ENCODE results near the gene CELF1. TPM values are rescaled to one million over a fixed set of nuclear protein-coding genes. Genes with fewer than 3 reads are reported as not detected.

Gene CELF1
- total RNA-seq, 1 experiment from 2014 or later: 157 TPM

DNA sequence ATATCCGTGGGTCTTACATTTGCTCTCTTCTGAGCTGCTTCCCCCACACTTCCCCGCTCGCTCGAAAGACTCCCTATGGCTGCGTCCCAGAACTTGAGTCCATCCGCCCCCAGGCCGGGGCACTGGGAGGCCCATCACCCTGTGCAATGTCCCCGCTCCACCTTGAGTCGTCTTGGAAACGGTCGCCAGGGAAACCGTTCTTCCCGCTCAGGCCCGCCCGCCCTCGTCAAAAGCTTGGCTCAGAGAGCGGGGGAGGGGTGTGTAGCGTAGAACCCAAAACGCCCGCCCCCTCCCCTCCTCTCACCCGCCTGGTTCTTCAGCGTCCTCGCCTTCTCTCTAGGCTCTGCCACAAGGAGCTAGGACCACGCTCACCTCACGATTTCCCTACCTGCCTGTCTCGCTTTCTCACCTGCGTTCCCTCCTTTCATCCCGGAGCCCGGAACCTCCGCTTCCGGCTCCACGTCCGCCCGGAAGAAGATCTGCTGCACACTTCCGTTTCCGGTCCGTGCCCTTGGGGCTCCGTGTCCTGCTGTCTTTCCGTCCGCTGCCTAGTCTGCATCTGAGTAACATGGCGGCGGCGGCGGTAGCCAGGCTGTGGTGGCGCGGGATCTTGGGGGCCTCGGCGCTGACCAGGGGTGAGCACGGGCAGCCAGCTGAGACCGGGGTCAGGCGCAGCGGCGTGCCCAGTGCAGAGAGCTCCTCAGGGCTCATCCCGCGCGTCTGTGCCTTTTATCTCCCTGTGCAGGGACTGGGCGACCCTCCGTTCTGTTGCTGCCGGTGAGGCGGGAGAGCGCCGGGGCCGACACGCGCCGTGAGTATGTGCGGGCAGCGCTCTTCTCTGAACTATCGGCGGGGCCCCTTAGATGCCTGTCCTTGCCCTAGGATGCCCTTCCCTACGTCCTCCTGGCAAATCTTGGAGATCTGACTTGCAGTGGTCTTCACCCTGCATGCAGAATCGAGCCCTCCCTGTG, 25.9 kb upstream of the CELF1 start, which contains the start of the genes KBTBD4 and NDUFS3:
Gene KBTBD4, minus strand, starts transcription at position 447 of the 971 bp plus-strand sequence. Its CDS starts 19 bp downstream, at position 428.
Gene NDUFS3, plus strand, starts transcription at position 551 of the 971 bp plus-strand sequence. Its CDS starts 18 bp downstream, at position 569.
- H3K27ac Mint-ChIP-seq (ENCODE audit: unreplicated experiment): peak within 1 kb of the TSS; percentile 98
- H3K4me1 Mint-ChIP-seq (ENCODE audit: low read depth, unreplicated experiment): peaks cover 10% of the 10 kb centered on the region
- no peaks in the 10 kb centered on the region for H3K27me3 Mint-ChIP-seq (ENCODE audit: unreplicated experiment)
- no peaks in the 10 kb centered on the region for H3K9me3 Mint-ChIP-seq (ENCODE audit: low read depth, unreplicated experiment)
- intact Hi-C loops (cut with micrococcal nuclease; ENCODE audit: unreplicated experiment): no loop called here
- DNase-seq: peak; percentile 88
- TSS peak; percentile 60 for BruUV-seq (replicated peaks)
- peaks cover 57% of the 10 kb centered on the region for H3K36me3 Mint-ChIP-seq (ENCODE audit: insufficient read depth, unreplicated experiment)
- CTCF ChIA-PET: no interaction called here
- peak within 1 kb of the TSS; percentile 95 for H3K4me3 Mint-ChIP-seq (ENCODE audit: low read depth, unreplicated experiment)
- TF ChIP-seq, protein P1, sequence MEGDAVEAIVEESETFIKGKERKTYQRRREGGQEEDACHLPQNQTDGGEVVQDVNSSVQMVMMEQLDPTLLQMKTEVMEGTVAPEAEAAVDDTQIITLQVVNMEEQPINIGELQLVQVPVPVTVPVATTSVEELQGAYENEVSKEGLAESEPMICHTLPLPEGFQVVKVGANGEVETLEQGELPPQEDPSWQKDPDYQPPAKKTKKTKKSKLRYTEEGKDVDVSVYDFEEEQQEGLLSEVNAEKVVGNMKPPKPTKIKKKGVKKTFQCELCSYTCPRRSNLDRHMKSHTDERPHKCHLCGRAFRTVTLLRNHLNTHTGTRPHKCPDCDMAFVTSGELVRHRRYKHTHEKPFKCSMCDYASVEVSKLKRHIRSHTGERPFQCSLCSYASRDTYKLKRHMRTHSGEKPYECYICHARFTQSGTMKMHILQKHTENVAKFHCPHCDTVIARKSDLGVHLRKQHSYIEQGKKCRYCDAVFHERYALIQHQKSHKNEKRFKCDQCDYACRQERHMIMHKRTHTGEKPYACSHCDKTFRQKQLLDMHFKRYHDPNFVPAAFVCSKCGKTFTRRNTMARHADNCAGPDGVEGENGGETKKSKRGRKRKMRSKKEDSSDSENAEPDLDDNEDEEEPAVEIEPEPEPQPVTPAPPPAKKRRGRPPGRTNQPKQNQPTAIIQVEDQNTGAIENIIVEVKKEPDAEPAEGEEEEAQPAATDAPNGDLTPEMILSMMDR (IDR thresholded peaks at IDR 0.05; ENCODE audit: unreplicated experiment): no peak

DNA sequence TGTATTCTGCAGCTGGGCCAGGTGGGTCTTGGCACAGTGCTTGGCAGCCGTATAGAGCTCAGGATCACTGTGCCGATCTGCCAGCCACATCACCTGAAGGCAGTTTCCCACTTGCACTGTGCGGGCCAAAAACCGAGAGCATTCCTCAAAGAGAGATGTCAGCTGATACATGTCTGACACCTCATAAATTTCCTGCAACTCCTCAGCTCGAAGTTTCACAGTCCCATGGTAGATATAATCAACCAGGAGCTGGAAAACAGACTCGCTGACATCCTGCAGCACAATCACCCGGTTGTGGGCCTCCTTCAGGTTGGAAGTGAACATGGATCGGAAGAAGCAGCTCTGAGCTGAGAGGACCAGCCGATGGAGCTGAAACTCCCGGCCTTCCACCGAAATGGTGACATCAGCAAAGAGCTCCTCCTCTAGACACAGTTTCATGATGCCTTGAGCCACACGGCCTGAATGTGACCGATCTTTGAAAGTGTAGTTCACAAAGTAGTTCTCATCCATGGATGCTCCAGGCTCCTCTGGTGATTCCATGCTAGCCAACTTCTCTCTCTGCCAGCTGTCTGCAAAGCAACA, 24.6 kb upstream of the CELF1 start:
- BruUV-seq (replicated peaks): no TSS peak
- H3K4me3 Mint-ChIP-seq (ENCODE audit: low read depth, unreplicated experiment): peak overlapping the region; percentile 95
- H3K4me1 Mint-ChIP-seq (ENCODE audit: low read depth, unreplicated experiment): peaks cover 10% of the 10 kb centered on the region
- TF ChIP-seq, protein P1 (IDR thresholded peaks at IDR 0.05; ENCODE audit: unreplicated experiment): no peak
- intact Hi-C loops (cut with micrococcal nuclease; ENCODE audit: unreplicated experiment): no loop called here
- H3K27ac Mint-ChIP-seq (ENCODE audit: unreplicated experiment): peak overlapping the region; percentile 98
- CTCF ChIA-PET: no interaction called here
- no peak for DNase-seq
- H3K9me3 Mint-ChIP-seq (ENCODE audit: low read depth, unreplicated experiment): no peaks in the 10 kb centered on the region
- H3K27me3 Mint-ChIP-seq (ENCODE audit: unreplicated experiment): no peaks in the 10 kb centered on the region
- H3K36me3 Mint-ChIP-seq (ENCODE audit: insufficient read depth, unreplicated experiment): peaks cover 58% of the 10 kb centered on the region

DNA sequence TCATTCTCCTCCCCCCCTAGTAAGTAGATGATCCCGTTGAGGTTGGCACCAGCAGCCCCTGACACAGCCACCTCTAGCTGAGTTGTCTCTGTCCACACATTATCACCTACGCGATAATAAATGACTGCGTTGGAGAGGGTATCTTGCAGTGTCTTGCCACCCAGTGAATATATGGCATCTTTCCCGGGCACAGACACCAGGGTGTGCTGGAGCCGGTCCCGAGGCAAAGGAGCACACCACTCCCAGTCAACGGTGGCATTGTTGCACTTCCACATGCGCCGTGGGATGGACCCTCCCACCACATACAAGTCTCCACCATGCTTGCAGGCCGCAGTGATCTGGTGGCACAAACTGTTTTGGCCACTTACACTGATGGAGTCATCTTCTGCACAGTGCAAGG, 20.4 kb upstream of the CELF1 start:
- no peak for DNase-seq
- H3K9me3 Mint-ChIP-seq (ENCODE audit: low read depth, unreplicated experiment): no peaks in the 10 kb centered on the region
- peaks cover 44% of the 10 kb centered on the region for H3K36me3 Mint-ChIP-seq (ENCODE audit: insufficient read depth, unreplicated experiment)
- no peak overlapping the region for H3K27ac Mint-ChIP-seq (ENCODE audit: unreplicated experiment)
- H3K4me1 Mint-ChIP-seq (ENCODE audit: low read depth, unreplicated experiment): no peaks in the 10 kb centered on the region
- no peaks in the 10 kb centered on the region for H3K27me3 Mint-ChIP-seq (ENCODE audit: unreplicated experiment)
- CTCF ChIA-PET: no interaction called here
- TF ChIP-seq, protein P1 (IDR thresholded peaks at IDR 0.05; ENCODE audit: unreplicated experiment): no peak
- intact Hi-C loops (cut with micrococcal nuclease; ENCODE audit: unreplicated experiment): no loop called here
- no TSS peak for BruUV-seq (replicated peaks)
- no peak overlapping the region for H3K4me3 Mint-ChIP-seq (ENCODE audit: low read depth, unreplicated experiment)

DNA sequence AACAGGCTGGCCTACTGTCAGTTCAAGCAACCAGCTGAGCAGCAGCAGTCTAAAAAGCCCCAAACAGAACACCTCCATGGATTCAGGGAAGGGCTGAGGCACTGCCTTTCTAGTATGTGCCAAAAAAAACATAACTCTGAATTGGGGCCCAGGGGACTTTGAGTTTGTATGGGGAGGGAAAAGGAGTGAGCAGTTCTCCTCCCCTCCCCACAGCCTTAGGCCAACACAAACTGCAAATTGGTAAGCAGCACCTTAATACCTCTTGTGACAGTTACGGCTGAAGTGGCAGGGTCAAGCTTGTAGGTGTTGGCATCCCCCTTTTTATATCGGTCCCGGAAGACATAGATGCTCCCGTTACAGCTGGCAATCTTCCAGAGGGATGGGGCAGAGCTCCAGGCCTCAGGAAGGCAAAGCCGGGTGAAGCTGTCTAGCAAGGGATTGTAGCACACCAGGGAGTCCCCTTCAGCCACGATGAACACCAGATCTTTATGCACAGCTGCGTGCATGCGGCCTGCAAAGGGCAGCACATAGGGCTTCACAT, 19.9 kb upstream of the CELF1 start:
- no TSS peak for BruUV-seq (replicated peaks)
- Mint-ChIP-seq H3K9me3 (ENCODE audit: low read depth, unreplicated experiment) (no peaks in the 10 kb centered on the region), H3K36me3 (ENCODE audit: insufficient read depth, unreplicated experiment) (peaks cover 39% of the 10 kb centered on the region), H3K27me3 (ENCODE audit: unreplicated experiment) (no peaks in the 10 kb centered on the region), H3K27ac (ENCODE audit: unreplicated experiment) (no peak overlapping the region), H3K4me1 (ENCODE audit: low read depth, unreplicated experiment) (no peaks in the 10 kb centered on the region), H3K4me3 (ENCODE audit: low read depth, unreplicated experiment) (no peak overlapping the region)
- no peak for DNase-seq
- CTCF ChIA-PET: no interaction called here
- TF ChIP-seq, protein P1 (IDR thresholded peaks at IDR 0.05; ENCODE audit: unreplicated experiment): no peak
- intact Hi-C loops (cut with micrococcal nuclease; ENCODE audit: unreplicated experiment): no loop called here

Data from Calu3 (cell line).